Nucleus accumbens (tissue), 56 donors: ENCODE measurements around the gene RIMOC1.

Experiments used
- DNase-seq, 56 donors: peaks; one replicate each; lab custom pipeline; 2025; lab: John Stamatoyannopoulos, UW

RIMOC1 gene

GRCh38 chr5:41951224-41951623, 47.1 kb downstream of the RIMOC1 start:
- no peak for DNase-seq
